ENCODE data around the gene SERPINB2.
"Not testable (repeated sequence)": the region's sequence is repeated elsewhere in the genome, so short reads cannot be mapped to it uniquely, and the experiment has no call there.

SERPINB2 gene

GRCh38 chr18:63940543-63941050, 53.1 kb downstream of the SERPINB2 start:
- not testable (repeated sequence) for DNase-seq

DNA sequence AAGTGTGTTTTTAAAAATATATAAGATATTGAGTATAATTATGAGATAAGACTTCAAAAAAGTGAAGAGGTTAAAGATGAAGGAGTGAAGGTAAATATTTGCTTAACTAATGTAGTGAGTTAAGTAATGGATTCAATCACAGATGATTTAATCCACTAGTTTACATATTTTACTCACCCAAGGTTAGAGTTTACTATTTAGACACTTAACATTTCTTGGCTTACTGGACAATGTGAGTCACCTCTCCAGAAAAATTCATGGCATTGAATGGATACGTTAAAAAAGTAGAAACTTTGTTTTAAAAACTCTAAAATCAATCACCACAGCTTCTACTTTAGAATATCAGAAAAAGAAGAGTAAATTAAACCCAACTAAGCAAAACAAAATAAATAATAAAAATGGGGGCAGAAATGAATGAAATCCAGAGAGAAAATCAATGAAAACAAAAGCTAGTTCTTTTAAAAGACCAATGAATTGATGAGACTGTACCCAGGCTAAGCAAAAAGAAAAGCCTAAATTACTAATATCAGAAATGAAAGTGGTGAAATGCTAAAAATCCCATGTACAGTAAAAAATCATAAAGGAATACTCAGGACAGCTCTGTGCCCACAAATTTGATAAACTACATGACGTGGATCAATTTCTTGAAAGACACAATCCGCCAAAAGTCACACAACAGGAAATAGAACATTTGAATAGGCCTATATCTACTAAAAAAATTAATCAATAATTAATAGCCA, 59.7 kb downstream of the SERPINB2 start:
- DNase-seq, result no peak

DNA sequence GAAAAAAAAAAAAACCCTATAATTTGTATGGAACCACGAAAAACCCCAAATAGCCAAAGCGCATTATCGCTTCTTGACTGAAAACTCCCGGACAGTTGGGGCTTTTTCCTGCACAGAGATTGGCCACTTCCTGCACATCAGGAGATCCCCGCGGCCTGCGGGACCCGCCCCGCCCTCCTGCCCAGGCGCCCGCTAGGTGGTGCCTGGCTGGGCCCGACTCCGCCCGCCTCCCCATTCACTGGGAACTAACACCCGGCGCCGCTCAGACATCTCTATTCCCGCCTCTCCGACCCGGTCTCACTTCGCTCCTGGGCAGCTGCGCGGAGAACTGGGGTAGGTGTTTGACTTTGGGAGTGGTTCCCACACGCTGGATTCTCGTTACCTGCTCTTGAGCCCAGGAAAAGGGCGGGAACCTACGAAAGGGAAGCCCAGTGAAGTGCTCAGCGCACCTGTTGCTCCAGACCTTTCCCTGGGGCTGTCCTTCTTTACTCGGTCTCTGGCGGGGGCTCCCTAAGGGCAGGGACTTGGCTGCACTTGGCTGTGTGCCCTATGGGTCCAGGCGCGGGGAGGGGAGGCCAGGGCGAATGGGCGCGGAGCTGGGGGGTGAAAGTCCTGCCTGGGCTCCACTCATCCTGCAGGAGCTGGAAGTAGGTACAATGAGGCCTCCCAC, 61.7 kb downstream of the SERPINB2 start, which contains the start of gene HMSD:
Gene HMSD (plus strand): TSS at position 234 of the 670 bp plus-strand sequence. CDS start 4,155 bp downstream, outside the sequence.
- peak; percentile 97 for DNase-seq

DNA sequence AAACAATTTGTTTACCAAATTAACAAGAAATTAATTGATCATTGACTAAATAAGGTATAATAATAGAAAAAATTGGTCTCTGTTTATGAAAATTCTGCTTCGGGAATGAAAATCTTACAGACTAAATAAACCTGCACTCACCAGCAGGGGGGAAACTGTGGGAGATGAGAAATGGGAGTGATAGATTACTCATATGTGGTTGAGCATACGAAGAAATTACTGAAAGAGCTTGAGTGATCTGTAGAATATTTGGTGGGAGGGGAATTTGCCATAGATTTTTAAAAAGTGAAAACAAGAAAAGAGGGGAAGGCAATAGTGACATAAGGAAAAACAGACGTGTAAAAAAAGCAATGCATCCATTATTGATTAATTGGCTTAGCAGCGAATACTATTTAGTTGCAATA, 63.8 kb downstream of the SERPINB2 start:
- no peak for DNase-seq

All from NCI-H510A (cell line).